ENCODE data around the gene PRKG1. TPM values are rescaled to one million over a fixed set of nuclear protein-coding genes. Genes with fewer than 3 reads are reported as not detected.

PRKG1 gene
- total RNA-seq, 1 experiment from 2014 or later = 7.4 TPM

GRCh38 chr10:51705774-51706173 lies 631.5 kb downstream of the PRKG1 start:
- ATAC-seq = no peak
- Histone ChIP-seq H3K9ac (ENCODE audit: low read length) (no peak overlapping the region), H3K79me2 (ENCODE audit: low read length) (no peaks in the 10 kb centered on the region), H3K27ac (ENCODE audit: low read length) (no peak overlapping the region), H3F3A (ENCODE audit: low read length, unreplicated experiment) (no peaks in the 10 kb centered on the region), H3K36me3 (ENCODE audit: low read depth, low read length) (no peaks in the 10 kb centered on the region), H3K4me2 (ENCODE audit: low read length) (no peak overlapping the region), H4K20me1 (ENCODE audit: low read length) (no peaks in the 10 kb centered on the region), H3K27me3 (ENCODE audit: low read length) (no peaks in the 10 kb centered on the region), H2AFZ (ENCODE audit: low read length) (no peak overlapping the region), H3K9me2 (replicated peaks; ENCODE audit: low read length) (no peaks in the 10 kb centered on the region), H3K9me3 (ENCODE audit: low read length) (no peaks in the 10 kb centered on the region), H3K4me3 (ENCODE audit: low read length) (no peak overlapping the region), H3K4me1 (ENCODE audit: insufficient read depth, low read length) (no peaks in the 10 kb centered on the region)
- no peak for DNase-seq
- TF ChIP-seq EZH2phosphoT487 (IDR thresholded peaks at IDR 0.05; ENCODE audit: borderline replicate concordance, low read length) (no peak), CTCF (conservative IDR thresholded peaks at IDR 0.05; ENCODE audit: low read depth, low read length) (no peak), EZH2 (IDR thresholded peaks at IDR 0.05; ENCODE audit: low read length, unreplicated experiment) (no peak)
- ChIA-PET POLR2A (ENCODE audit: unreplicated experiment) (no interaction called here), CTCF (no interaction called here)
- BruUV-seq (replicated peaks) = no TSS peak
- intact Hi-C loops (cut with micrococcal nuclease) = loop anchor here (10.0 kb wide), 1 partner anchor 509 kb away; no protein-coding TSS in a partner anchor

GRCh38 chr10:51706225-51706624 lies 631.9 kb downstream of the PRKG1 start:
- intact Hi-C loops (cut with micrococcal nuclease) = loop anchor here (10.0 kb wide), 1 partner anchor 509 kb away; no protein-coding TSS in a partner anchor
- Histone ChIP-seq H3K27me3 (ENCODE audit: low read length) (no peaks in the 10 kb centered on the region), H3K4me1 (ENCODE audit: insufficient read depth, low read length) (no peaks in the 10 kb centered on the region), H3K9me3 (ENCODE audit: low read length) (no peaks in the 10 kb centered on the region), H3K4me2 (ENCODE audit: low read length) (no peak overlapping the region), H2AFZ (ENCODE audit: low read length) (no peak overlapping the region), H3K9ac (ENCODE audit: low read length) (no peak overlapping the region), H3K9me2 (replicated peaks; ENCODE audit: low read length) (no peaks in the 10 kb centered on the region), H3K36me3 (ENCODE audit: low read depth, low read length) (no peaks in the 10 kb centered on the region), H4K20me1 (ENCODE audit: low read length) (no peaks in the 10 kb centered on the region), H3K4me3 (ENCODE audit: low read length) (no peak overlapping the region), H3F3A (ENCODE audit: low read length, unreplicated experiment) (no peaks in the 10 kb centered on the region), H3K79me2 (ENCODE audit: low read length) (no peaks in the 10 kb centered on the region), H3K27ac (ENCODE audit: low read length) (no peak overlapping the region)
- ChIA-PET CTCF (no interaction called here), POLR2A (ENCODE audit: unreplicated experiment) (no interaction called here)
- BruUV-seq (replicated peaks) = no TSS peak
- peak; percentile 86 for ATAC-seq
- peak; percentile 48 for DNase-seq
- TF ChIP-seq EZH2phosphoT487 (IDR thresholded peaks at IDR 0.05; ENCODE audit: borderline replicate concordance, low read length) (no peak), EZH2 (IDR thresholded peaks at IDR 0.05; ENCODE audit: low read length, unreplicated experiment) (no peak), CTCF (conservative IDR thresholded peaks at IDR 0.05; ENCODE audit: low read depth, low read length) (no peak)

- H3K27ac ChIP-seq (ENCODE audit: low read length) = no peak overlapping the region
- no peak overlapping the region for H3K4me2 ChIP-seq (ENCODE audit: low read length)
- no peak overlapping the region for H3K4me3 ChIP-seq (ENCODE audit: low read length)
- no peaks in the 10 kb centered on the region for H3K9me2 ChIP-seq (replicated peaks; ENCODE audit: low read length)
- TF ChIP-seq CTCF (conservative IDR thresholded peaks at IDR 0.05; ENCODE audit: low read depth, low read length) (no peak), EZH2phosphoT487 (IDR thresholded peaks at IDR 0.05; ENCODE audit: borderline replicate concordance, low read length) (no peak)
- no peaks in the 10 kb centered on the region for H3K36me3 ChIP-seq (ENCODE audit: low read depth, low read length)
- no peaks in the 10 kb centered on the region for H3K27me3 ChIP-seq (ENCODE audit: low read length)
- no peaks in the 10 kb centered on the region for H3K4me1 ChIP-seq (ENCODE audit: insufficient read depth, low read length)
- BruUV-seq (replicated peaks) = no TSS peak
- H3F3A ChIP-seq (ENCODE audit: low read length, unreplicated experiment) = no peaks in the 10 kb centered on the region
- H3K9me3 ChIP-seq (ENCODE audit: low read length) = no peaks in the 10 kb centered on the region
- ATAC-seq = no peak
- DNase-seq = no peak
- no peak overlapping the region for H3K9ac ChIP-seq (ENCODE audit: low read length)
- CTCF ChIA-PET = no interaction called here
- no peaks in the 10 kb centered on the region for H4K20me1 ChIP-seq (ENCODE audit: low read length)
- intact Hi-C loops (cut with micrococcal nuclease) = loop anchor here (10.0 kb wide), 1 partner anchor 507 kb away; no protein-coding TSS in a partner anchor
- H2AFZ ChIP-seq (ENCODE audit: low read length) = no peak overlapping the region
- POLR2A ChIA-PET (ENCODE audit: unreplicated experiment) = no interaction called here
- no peaks in the 10 kb centered on the region for H3K79me2 ChIP-seq (ENCODE audit: low read length)
Measured at GRCh38 chr10:51707392-51707791, 633.1 kb downstream of the PRKG1 start.
